GM12891 (cell line): ENCODE data around the gene PSMC3IP.

Experiments
- POLR2A ChIP-seq: IDR thresholded peaks from 2 replicates; pipeline ENCODE4 v1.6.1; 2011; ENCODE audit warnings: low read depth, low read length, control low read depth
- POLR2AphosphoS5 ChIP-seq: IDR thresholded peaks from 2 replicates; pipeline ENCODE4 v1.6.1; 2011; ENCODE audit warnings: low read depth, low read length, control low read depth
- POU2F2 ChIP-seq: IDR thresholded peaks from 2 replicates; pipeline ENCODE4 v1.6.1; 2011; ENCODE audit warnings: low read depth, mild to moderate bottlenecking, control low read depth, low read length, moderate library complexity
- SPI1 ChIP-seq: IDR thresholded peaks from 2 replicates; pipeline ENCODE4 v1.6.1; 2011; ENCODE audit warnings: low read depth, low read length, control low read depth
- TAF1 ChIP-seq: IDR thresholded peaks from 2 replicates; pipeline ENCODE4 v1.6.1; 2011; ENCODE audit warnings: low read depth, low read length, control low read depth

DNA sequence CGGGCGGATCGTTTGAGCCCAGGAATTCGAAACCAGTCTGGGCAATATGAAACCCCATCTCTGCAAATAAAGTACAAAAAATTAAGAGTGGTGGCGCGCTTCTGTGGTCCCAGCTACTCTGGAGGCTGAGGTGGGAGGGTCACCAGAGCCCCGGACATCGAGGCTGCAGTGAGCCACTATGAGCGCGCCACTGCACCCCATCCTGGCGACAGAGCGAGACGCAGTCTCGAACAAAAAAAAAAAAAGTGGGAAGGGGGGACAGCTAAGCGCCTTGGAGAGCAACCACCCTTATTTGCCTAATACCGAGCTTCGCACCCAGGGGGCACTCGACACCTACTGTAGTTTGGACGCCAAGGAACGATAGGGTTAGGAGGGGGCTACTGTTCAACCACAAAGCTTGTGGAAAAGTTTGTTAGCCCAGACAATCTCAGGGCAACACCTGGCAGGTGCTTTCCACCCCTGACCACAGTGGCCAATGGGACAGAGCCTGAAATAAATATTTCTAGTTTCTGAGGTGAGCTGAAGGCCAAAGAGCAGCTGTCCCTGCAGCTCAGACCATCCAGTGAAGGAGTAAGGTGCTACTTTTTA is 847 bp upstream of the PSMC3IP start:
- no peak for TF ChIP-seq POLR2A
- TF ChIP-seq TAF1, result no peak
- no peak for TF ChIP-seq POLR2AphosphoS5
- no peak for TF ChIP-seq SPI1
- TF ChIP-seq POU2F2, result no peak
